ENCODE results near the gene ZNF440. TPM values are rescaled to one million over a fixed set of nuclear protein-coding genes. Genes with fewer than 3 reads are reported as not detected.

ZNF440 gene
- total and polyA plus RNA-seq, 2 experiments from 2014 or later, result 1.9 to 17.0 TPM

- Histone ChIP-seq H3K27me3 (no peaks in the 10 kb centered on the region), H3K79me2 (no peaks in the 10 kb centered on the region), H3K9me3 (ENCODE audit: low read depth) (peaks cover 38% of the 10 kb centered on the region), H2AFZ (no peak overlapping the region), H3K4me2 (no peak overlapping the region), H3K9me2 (replicated peaks; ENCODE audit: insufficient read depth) (no peaks in the 10 kb centered on the region), H3K27ac (no peak overlapping the region), H4K20me1 (ENCODE audit: insufficient read depth, poor library complexity, severe bottlenecking) (no peaks in the 10 kb centered on the region), H3K4me3 (no peak overlapping the region), H3K36me3 (replicated peaks; ENCODE audit: insufficient read depth, low read depth) (peaks cover 3% of the 10 kb centered on the region), H3K4me1 (ENCODE audit: insufficient read depth) (no peaks in the 10 kb centered on the region)
- 83% methylated on average over 3 of the region's 3 CpGs for WGBS (ENCODE audit: low lambda C conversion rate, missing lambda C conversion rate)
- no peak for DNase-seq (ENCODE audit: low spot score)
- TF ChIP-seq EZH2 (IDR thresholded peaks at IDR 0.05; ENCODE audit: borderline replicate concordance) (no peak), EZH2phosphoT487 (IDR thresholded peaks at IDR 0.05; ENCODE audit: low read depth, severe bottlenecking, unreplicated experiment) (no peak), CTCF (IDR thresholded peaks at IDR 0.05; ENCODE audit: poor library complexity) (no peak)
Measured at GRCh38 chr19:11787536-11787935, 26.5 kb upstream of the ZNF440 start.

GRCh38 chr19:11792942-11793341 is 21.1 kb upstream of the ZNF440 start:
- peaks cover 9% of the 10 kb centered on the region for H3K9me3 ChIP-seq (ENCODE audit: low read depth)
- H3K4me1 ChIP-seq (ENCODE audit: insufficient read depth), result peaks cover 5% of the 10 kb centered on the region
- H3K9me2 ChIP-seq (replicated peaks; ENCODE audit: insufficient read depth), result no peaks in the 10 kb centered on the region
- no peaks in the 10 kb centered on the region for H3K27me3 ChIP-seq
- no peak for TF ChIP-seq CTCF (IDR thresholded peaks at IDR 0.05; ENCODE audit: poor library complexity)
- TF ChIP-seq EZH2 (IDR thresholded peaks at IDR 0.05; ENCODE audit: borderline replicate concordance), result no peak
- TF ChIP-seq EZH2phosphoT487 (IDR thresholded peaks at IDR 0.05; ENCODE audit: low read depth, severe bottlenecking, unreplicated experiment), result no peak
- no peak overlapping the region for H2AFZ ChIP-seq
- no peaks in the 10 kb centered on the region for H3K79me2 ChIP-seq
- H3K4me3 ChIP-seq, result no peak overlapping the region
- no peak overlapping the region for H3K4me2 ChIP-seq
- no peaks in the 10 kb centered on the region for H3K36me3 ChIP-seq (replicated peaks; ENCODE audit: insufficient read depth, low read depth)
- no peak for DNase-seq (ENCODE audit: low spot score)
- no peak overlapping the region for H3K27ac ChIP-seq
- H4K20me1 ChIP-seq (ENCODE audit: insufficient read depth, poor library complexity, severe bottlenecking), result no peaks in the 10 kb centered on the region

GRCh38 chr19:11797491-11797890 is 16.6 kb upstream of the ZNF440 start:
- WGBS (ENCODE audit: low lambda C conversion rate, missing lambda C conversion rate), result 12% methylated on average over 8 of the region's 8 CpGs
- Histone ChIP-seq H3K27me3 (no peaks in the 10 kb centered on the region), H2AFZ (peak overlapping the region; percentile 0), H3K27ac (peak overlapping the region; percentile 31), H3K4me1 (ENCODE audit: insufficient read depth) (peaks cover 7% of the 10 kb centered on the region), H3K36me3 (replicated peaks; ENCODE audit: insufficient read depth, low read depth) (no peaks in the 10 kb centered on the region), H3K9me2 (replicated peaks; ENCODE audit: insufficient read depth) (no peaks in the 10 kb centered on the region), H3K4me2 (peak overlapping the region; percentile 81), H4K20me1 (ENCODE audit: insufficient read depth, poor library complexity, severe bottlenecking) (no peaks in the 10 kb centered on the region), H3K9me3 (ENCODE audit: low read depth) (no peaks in the 10 kb centered on the region), H3K79me2 (peaks cover 12% of the 10 kb centered on the region), H3K4me3 (no peak overlapping the region)
- DNase-seq (ENCODE audit: low spot score), result peak; percentile 95
- TF ChIP-seq CTCF (IDR thresholded peaks at IDR 0.05; ENCODE audit: poor library complexity) (peak; percentile 86), EZH2phosphoT487 (IDR thresholded peaks at IDR 0.05; ENCODE audit: low read depth, severe bottlenecking, unreplicated experiment) (no peak)
